GM12878 (cell line): Measurements from ENCODE around the gene DTD1. TPM values are rescaled to one million over a fixed set of nuclear protein-coding genes. Genes with fewer than 3 reads are reported as not detected.

ENCODE experiments used
- ATAC-seq: fragments of 200-7000 bp; cut with Tn5 transposase; 3 replicates; pipeline ENCODE4 v1.9.1; 2020; ENCODE audit warnings: mild to moderate bottlenecking, moderate library complexity
- BruUV-seq: library from RNA; stranded (reverse); fragments of 400-500 nt; replicated peaks from 2 replicates; lab custom pipeline; 2021; lab: Mats Ljungman, UMichigan
- CTCF ChIA-PET: fragments of 300-600 bp; sonication (Branson Sonifier 250); formaldehyde crosslinking; extraction: SDS; loops from one replicate; lab custom pipeline; 2021; ENCODE audit warnings: inconsistent platforms; lab: Yijun Ruan, JAX
- POLR2A ChIA-PET: fragments of 350-600 bp; formaldehyde crosslinking; extraction: SDS; loops from one replicate; lab custom pipeline; 2021; ENCODE audit warnings: inconsistent platforms; lab: Charles Lee
- RAD21 ChIA-PET: fragments of 300-600 bp; sonication (Branson Sonifier 250); formaldehyde crosslinking; loops from one replicate; lab custom pipeline; 2023; ENCODE audit warnings: antibody characterized with exemption; ENCODE audit not compliant: unreplicated experiment; lab: Charles Lee
- SMC1A ChIA-PET: fragments of 300-600 bp; sonication (Branson Sonifier 250); formaldehyde crosslinking; loops from one replicate; lab custom pipeline; 2023; ENCODE audit not compliant: unreplicated experiment, uncharacterized antibody; lab: Charles Lee
- DNase-seq: peaks from one replicate; pipeline ENCODE4 v3.0.0-alpha.2; 2011; ENCODE audit warnings: low read depth, low spot score
- FAIRE-seq: peaks from 3 replicates; lab custom pipeline; 2011; peaks lifted over from hg19 to GRCh38; lab: Jason Lieb, UNC
- H2AFZ ChIP-seq: 2 replicates; pipeline ENCODE4 v1.6.0; 2011; ENCODE audit warnings: low read depth, low read length, control low read depth; ENCODE audit not compliant: control insufficient read depth
- H3K27ac ChIP-seq: 2 replicates; pipeline ENCODE4 v1.5.1; 2011; ENCODE audit warnings: control low read depth; ENCODE audit not compliant: control insufficient read depth, insufficient read depth
- H3K27me3 ChIP-seq, 2 experiments: replicated peaks in 1 of 2; 2 replicates each; pipeline versions ENCODE4 v1.6.0 to v1.6.1; 2011; ENCODE audit warnings: low read length in 1 of 2; ENCODE audit not compliant: control insufficient read depth in 2 of 2, insufficient read depth in 2 of 2
- H3K36me3 ChIP-seq, 2 experiments: 2 replicates each; pipeline ENCODE4 v1.5.1; 2011; ENCODE audit warnings: low read length in 1 of 2; ENCODE audit not compliant: control insufficient read depth in 2 of 2, insufficient read depth in 2 of 2
- H3K4me1 ChIP-seq: 2 replicates; pipeline ENCODE4 v1.6.1; 2011; ENCODE audit warnings: mild to moderate bottlenecking, low read length, moderate library complexity, mixed read lengths; ENCODE audit not compliant: control insufficient read depth, insufficient read depth
- H3K4me2 ChIP-seq: 2 replicates; pipeline ENCODE4 v1.6.0; 2011; ENCODE audit warnings: control low read depth; ENCODE audit not compliant: control insufficient read depth, insufficient read depth
- H3K4me3 ChIP-seq: fragments of 200-600 bp; sonication (generic); 2 replicates; pipeline ENCODE4 v1.5.1; 2016
- H3K79me2 ChIP-seq: 2 replicates; pipeline ENCODE4 v1.6.0; 2011; ENCODE audit warnings: low read length; ENCODE audit not compliant: control insufficient read depth, insufficient read depth
- H3K9ac ChIP-seq: 2 replicates; pipeline ENCODE4 v1.8.0; 2011; ENCODE audit warnings: low read length, control low read depth, mixed read lengths; ENCODE audit not compliant: control insufficient read depth, insufficient read depth
- H3K9me3 ChIP-seq: replicated peaks from 3 replicates; pipeline ENCODE4 v1.5.1; 2011; ENCODE audit warnings: mild to moderate bottlenecking, low read length; ENCODE audit not compliant: control insufficient read depth, insufficient read depth
- H4K20me1 ChIP-seq: 2 replicates; pipeline ENCODE4 v1.6.0; 2011; ENCODE audit not compliant: control insufficient read depth, insufficient read depth
- BRCA1 ChIP-seq: IDR thresholded peaks from 2 replicates; pipeline ENCODE4 v1.6.1; 2011; ENCODE audit warnings: low read depth, low read length, improper control_type of control experiment
- CBFB ChIP-seq: IDR thresholded peaks from 2 replicates; pipeline ENCODE4 v1.6.1; 2016; ENCODE audit warnings: antibody characterized with exemption, low read depth
- CBX5 ChIP-seq: sonication (generic); IDR thresholded peaks from 2 replicates; pipeline ENCODE4 v1.6.1; 2016; ENCODE audit warnings: low read depth, moderate library complexity, mild to moderate bottlenecking, inconsistent platforms
- CHD2 ChIP-seq: IDR thresholded peaks from 2 replicates; pipeline ENCODE4 v1.6.1; 2011; ENCODE audit warnings: low read depth, low read length, improper control_type of control experiment, borderline replicate concordance
- CHD4 ChIP-seq: fragments of 200-600 bp; sonication (generic); IDR thresholded peaks from 2 replicates; pipeline ENCODE4 v1.6.1; 2016; ENCODE audit warnings: mild to moderate bottlenecking
- CREM ChIP-seq: IDR thresholded peaks from 2 replicates; pipeline ENCODE4 v1.6.1; 2014; ENCODE audit warnings: antibody characterized with exemption, low read depth
- DPF2 ChIP-seq: fragments of 450-650 bp; IDR thresholded peaks from 2 replicates; pipeline ENCODE4 v1.6.1; 2017; ENCODE audit warnings: mild to moderate bottlenecking
- HDAC2 ChIP-seq: fragments of 200-600 bp; sonication (generic); IDR thresholded peaks from 2 replicates; pipeline ENCODE4 v1.6.1; 2017
- POLR2A ChIP-seq: IDR thresholded peaks from 2 replicates; pipeline ENCODE4 v1.6.1; 2011; ENCODE audit warnings: low read depth, mild to moderate bottlenecking, low read length
- RAD21 ChIP-seq: IDR thresholded peaks from 2 replicates; pipeline ENCODE4 v1.6.1; 2011; ENCODE audit warnings: mild to moderate bottlenecking, low read depth, low read length, moderate library complexity; ENCODE audit not compliant: insufficient read depth
- RCOR1 ChIP-seq: conservative IDR thresholded peaks from 2 replicates; pipeline ENCODE4 v1.6.1; 2012; ENCODE audit warnings: low read depth, low read length, improper control_type of control experiment
- RUNX3 ChIP-seq: IDR thresholded peaks from 2 replicates; pipeline ENCODE4 v1.6.1; 2012; ENCODE audit warnings: low read length, inconsistent platforms
- SREBF2 ChIP-seq: IDR thresholded peaks from 2 replicates; pipeline ENCODE4 v1.6.1; 2012; ENCODE audit warnings: mild to moderate bottlenecking, low read length
- SUZ12 ChIP-seq: fragments of 200-600 bp; sonication (generic); IDR thresholded peaks from one replicate; pipeline ENCODE4 v1.6.1; 2018; ENCODE audit warnings: antibody characterized with exemption, mild to moderate bottlenecking; ENCODE audit not compliant: unreplicated experiment
- WGBS: methylation state at CpG from one replicate; pipeline ENCODE4 v1.1.6; 2016; ENCODE audit warnings: low lambda C conversion rate; ENCODE audit not compliant: insufficient replicate concordance, insufficient coverage; ENCODE audit errors: missing lambda C conversion rate; 5-methylcytosine and 5-hydroxymethylcytosine counted together
- in situ Hi-C: fragments of 300-500 bp; cut with MboI; formaldehyde crosslinking; loops from 9 replicates; pipeline ENCODE4 v1.14.3; 2018; ENCODE audit warnings: mixed read lengths
- intact Hi-C: fragments of 100-400 bp; cut with micrococcal nuclease; formaldehyde crosslinking; loops from one replicate; pipeline ENCODE4 v1.14.2; 2022; ENCODE audit not compliant: unreplicated experiment
- polyA plus RNA-seq, 11 experiments: library from polyadenylated mRNA; depleted of rRNA in 4 of 11; unstranded in 6 of 11; stranded (reverse) in 5 of 11; fragments of >200 nt; fragmentation: Nextera tagmentation in 4 of 11; fragmentation: Illumina TruSeq in 1 of 11; extraction: Ambion mirVana in 4 of 11; extraction: Trizol in 1 of 11; gene quantifications; 1 replicate in 1 of 11; 2 replicates in 10 of 11; pipeline versions ENCODE4 v1.2.1 to v1.2.3, GENCODE V29; 2011 to 2016; ENCODE audit warnings: inconsistent platforms in 2 of 11, missing spikeins in 2 of 11, low read depth in 1 of 11
- total RNA-seq, 4 experiments: library from RNA; depleted of rRNA in 3 of 4; stranded (reverse); fragments of >200 nt in 3 of 4; fragmentation: Illumina TruSeq in 1 of 4; extraction: Trizol in 1 of 4; gene quantifications; 2 replicates each; pipeline versions ENCODE4 v1.2.1 to v1.2.3, GENCODE V29; 2013 to 2021
- TF ChIP-seq, protein P1 (sequence below): fragments of 450-650 bp; IDR thresholded peaks from 2 replicates; pipeline ENCODE4 v1.6.1; 2017; ENCODE audit warnings: antibody characterized with exemption, mild to moderate bottlenecking, moderate library complexity
- TF ChIP-seq, protein P2 (sequence below): fragments of 450-650 bp; IDR thresholded peaks from 2 replicates; pipeline ENCODE4 v1.6.1; 2017; ENCODE audit warnings: low read depth, mild to moderate bottlenecking, moderate library complexity
- TF ChIP-seq, protein P3 (sequence below): fragments of 450-650 bp; IDR thresholded peaks from 2 replicates; pipeline ENCODE4 v1.6.1; 2018; ENCODE audit warnings: borderline replicate concordance, mild to moderate bottlenecking; ENCODE audit not compliant: partially characterized antibody

DTD1 gene
- total and polyA plus RNA-seq, 10 of the 15 experiments (the other 5 are each of a cell fraction or from before 2014, with no cell fraction given), result 24.3 to 99.8 (median 63.3) TPM

DNA sequence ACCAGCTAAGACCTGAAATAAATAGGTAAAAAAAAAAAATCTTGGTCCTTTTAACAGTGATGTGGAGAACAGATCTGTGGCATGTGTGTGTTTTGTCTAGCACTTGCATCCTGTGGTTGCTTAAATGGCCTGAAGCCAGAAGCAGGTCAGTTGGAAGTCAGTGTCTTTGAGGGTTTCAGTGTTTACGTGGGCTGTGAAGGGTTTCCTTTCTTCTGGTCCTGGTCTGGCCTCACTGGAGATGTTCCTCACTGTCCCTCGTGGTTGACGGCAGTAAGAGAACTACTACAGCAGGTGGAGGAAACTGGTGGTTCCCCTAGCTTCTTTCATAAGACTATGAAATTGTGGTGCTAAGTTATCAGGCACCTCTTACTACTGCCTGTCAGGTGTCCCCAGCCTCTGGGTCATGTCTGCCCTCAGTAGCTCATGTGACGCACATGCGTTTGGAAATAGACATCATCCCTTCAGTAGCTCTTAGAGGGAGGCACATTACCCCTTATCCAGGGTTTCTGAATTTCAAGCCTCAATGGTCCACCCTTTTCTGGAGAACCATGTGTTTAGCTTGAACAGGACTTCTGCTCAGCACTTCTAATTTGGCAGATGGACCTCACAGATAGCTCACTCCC, 166.3 kb downstream of the DTD1 start:
- Histone ChIP-seq H3K27me3 (no peaks in the 10 kb centered on the region), H3K36me3 (no peaks in the 10 kb centered on the region), H3K4me1 (peaks cover 18% of the 10 kb centered on the region; the same call in 1 of the 2 replicates), H4K20me1 (no peaks in the 10 kb centered on the region), H3K27ac (no peak overlapping the region), H3K4me3 (no peak overlapping the region), H2AFZ (no peak overlapping the region), H3K79me2 (no peaks in the 10 kb centered on the region), H3K9ac (no peak overlapping the region), H3K9me3 (no peaks in the 10 kb centered on the region), H3K4me2 (no peak overlapping the region)
- CTCF ChIA-PET, result interaction anchor here (0.7 to 1.8 kb wide), 4 partner anchors 10 to 125 kb away, joined by 3 to 8 read pairs (median 4); no protein-coding TSS in a partner anchor
- SMC1A ChIA-PET, result interaction anchor here (0.6 to 1.8 kb wide), 11 partner anchors 10 to 440 kb away, joined by 3 to 8 read pairs (median 3); no protein-coding TSS in a partner anchor
- no TSS peak for BruUV-seq
- RAD21 ChIA-PET, result interaction anchor here (0.9 to 1.8 kb wide), 3 partner anchors 9 to 121 kb away, joined by 3 to 6 read pairs (median 3); no protein-coding TSS in a partner anchor
- DNase-seq (peak; percentile 73), ATAC-seq (peak; percentile 97), FAIRE-seq (peak; percentile 66)
- intact Hi-C loops, result no loop called here
- POLR2A ChIA-PET, result interaction anchor here (2.3 kb wide), 1 partner anchor 25 kb away, joined by 5 read pairs; no protein-coding TSS in a partner anchor
- WGBS, result 18% methylated on average over 5 of the region's 5 CpGs
- in situ Hi-C loops, result no loop called here
- TF ChIP-seq CHD2 (0 out of 2 replicates have a peak, but pooled peaks have one; percentile 26), SUZ12 (no peak), BRCA1 (no peak), RCOR1 (no peak), CHD4 (no peak), CREM (peak; percentile 18; the same call in 1 of the 2 replicates), SREBF2 (no peak), CBX5 (peak; percentile 60; the same call in 1 of the 2 replicates), RAD21 (peak; percentile 43), CBFB (no peak), RUNX3 (peak; percentile 85), POLR2A (no peak), HDAC2 (no peak), DPF2 (no peak)
- TF ChIP-seq, protein P1, sequence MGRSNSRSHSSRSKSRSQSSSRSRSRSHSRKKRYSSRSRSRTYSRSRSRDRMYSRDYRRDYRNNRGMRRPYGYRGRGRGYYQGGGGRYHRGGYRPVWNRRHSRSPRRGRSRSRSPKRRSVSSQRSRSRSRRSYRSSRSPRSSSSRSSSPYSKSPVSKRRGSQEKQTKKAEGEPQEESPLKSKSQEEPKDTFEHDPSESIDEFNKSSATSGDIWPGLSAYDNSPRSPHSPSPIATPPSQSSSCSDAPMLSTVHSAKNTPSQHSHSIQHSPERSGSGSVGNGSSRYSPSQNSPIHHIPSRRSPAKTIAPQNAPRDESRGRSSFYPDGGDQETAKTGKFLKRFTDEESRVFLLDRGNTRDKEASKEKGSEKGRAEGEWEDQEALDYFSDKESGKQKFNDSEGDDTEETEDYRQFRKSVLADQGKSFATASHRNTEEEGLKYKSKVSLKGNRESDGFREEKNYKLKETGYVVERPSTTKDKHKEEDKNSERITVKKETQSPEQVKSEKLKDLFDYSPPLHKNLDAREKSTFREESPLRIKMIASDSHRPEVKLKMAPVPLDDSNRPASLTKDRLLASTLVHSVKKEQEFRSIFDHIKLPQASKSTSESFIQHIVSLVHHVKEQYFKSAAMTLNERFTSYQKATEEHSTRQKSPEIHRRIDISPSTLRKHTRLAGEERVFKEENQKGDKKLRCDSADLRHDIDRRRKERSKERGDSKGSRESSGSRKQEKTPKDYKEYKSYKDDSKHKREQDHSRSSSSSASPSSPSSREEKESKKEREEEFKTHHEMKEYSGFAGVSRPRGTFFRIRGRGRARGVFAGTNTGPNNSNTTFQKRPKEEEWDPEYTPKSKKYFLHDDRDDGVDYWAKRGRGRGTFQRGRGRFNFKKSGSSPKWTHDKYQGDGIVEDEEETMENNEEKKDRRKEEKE, result no peak
- TF ChIP-seq, protein P2, sequence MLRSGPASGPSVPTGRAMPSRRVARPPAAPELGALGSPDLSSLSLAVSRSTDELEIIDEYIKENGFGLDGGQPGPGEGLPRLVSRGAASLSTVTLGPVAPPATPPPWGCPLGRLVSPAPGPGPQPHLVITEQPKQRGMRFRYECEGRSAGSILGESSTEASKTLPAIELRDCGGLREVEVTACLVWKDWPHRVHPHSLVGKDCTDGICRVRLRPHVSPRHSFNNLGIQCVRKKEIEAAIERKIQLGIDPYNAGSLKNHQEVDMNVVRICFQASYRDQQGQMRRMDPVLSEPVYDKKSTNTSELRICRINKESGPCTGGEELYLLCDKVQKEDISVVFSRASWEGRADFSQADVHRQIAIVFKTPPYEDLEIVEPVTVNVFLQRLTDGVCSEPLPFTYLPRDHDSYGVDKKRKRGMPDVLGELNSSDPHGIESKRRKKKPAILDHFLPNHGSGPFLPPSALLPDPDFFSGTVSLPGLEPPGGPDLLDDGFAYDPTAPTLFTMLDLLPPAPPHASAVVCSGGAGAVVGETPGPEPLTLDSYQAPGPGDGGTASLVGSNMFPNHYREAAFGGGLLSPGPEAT, result peak; percentile 46; the same call in 1 of the 2 replicates
- TF ChIP-seq, protein P3, sequence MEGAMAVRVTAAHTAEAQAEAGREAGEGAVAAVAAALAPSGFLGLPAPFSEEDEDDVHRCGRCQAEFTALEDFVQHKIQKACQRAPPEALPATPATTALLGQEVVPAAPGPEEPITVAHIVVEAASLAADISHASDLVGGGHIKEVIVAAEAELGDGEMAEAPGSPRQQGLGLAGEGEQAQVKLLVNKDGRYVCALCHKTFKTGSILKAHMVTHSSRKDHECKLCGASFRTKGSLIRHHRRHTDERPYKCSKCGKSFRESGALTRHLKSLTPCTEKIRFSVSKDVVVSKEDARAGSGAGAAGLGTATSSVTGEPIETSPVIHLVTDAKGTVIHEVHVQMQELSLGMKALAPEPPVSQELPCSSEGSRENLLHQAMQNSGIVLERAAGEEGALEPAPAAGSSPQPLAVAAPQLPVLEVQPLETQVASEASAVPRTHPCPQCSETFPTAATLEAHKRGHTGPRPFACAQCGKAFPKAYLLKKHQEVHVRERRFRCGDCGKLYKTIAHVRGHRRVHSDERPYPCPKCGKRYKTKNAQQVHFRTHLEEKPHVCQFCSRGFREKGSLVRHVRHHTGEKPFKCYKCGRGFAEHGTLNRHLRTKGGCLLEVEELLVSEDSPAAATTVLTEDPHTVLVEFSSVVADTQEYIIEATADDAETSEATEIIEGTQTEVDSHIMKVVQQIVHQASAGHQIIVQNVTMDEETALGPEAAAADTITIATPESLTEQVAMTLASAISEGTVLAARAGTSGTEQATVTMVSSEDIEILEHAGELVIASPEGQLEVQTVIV, result no peak
